Activated CD4-positive, alpha-beta T cell treated with anti-CD3 and anti-CD28 coated beads for 48 hours (primary cell): Measurements from ENCODE around the gene SS18L1.
"Not testable (repeated sequence)": the region's sequence is repeated elsewhere in the genome, so short reads cannot be mapped to it uniquely, and the experiment has no call there.

Experiments used
- DNase-seq: peaks from one replicate; pipeline ENCODE4 v3.0.0-alpha.2; 2020

The SS18L1 gene

GRCh38 chr20:62143081-62143956 is at the start of gene SS18L1, which contains the start of gene PSMA7:
SS18L1 (plus strand) TSS chr20:62143769; CDS start chr20:62143821, 52 bp downstream.
PSMA7 (minus strand) TSS chr20:62143394; CDS start chr20:62143303, 91 bp downstream.
- peak; percentile 89 for DNase-seq

DNA sequence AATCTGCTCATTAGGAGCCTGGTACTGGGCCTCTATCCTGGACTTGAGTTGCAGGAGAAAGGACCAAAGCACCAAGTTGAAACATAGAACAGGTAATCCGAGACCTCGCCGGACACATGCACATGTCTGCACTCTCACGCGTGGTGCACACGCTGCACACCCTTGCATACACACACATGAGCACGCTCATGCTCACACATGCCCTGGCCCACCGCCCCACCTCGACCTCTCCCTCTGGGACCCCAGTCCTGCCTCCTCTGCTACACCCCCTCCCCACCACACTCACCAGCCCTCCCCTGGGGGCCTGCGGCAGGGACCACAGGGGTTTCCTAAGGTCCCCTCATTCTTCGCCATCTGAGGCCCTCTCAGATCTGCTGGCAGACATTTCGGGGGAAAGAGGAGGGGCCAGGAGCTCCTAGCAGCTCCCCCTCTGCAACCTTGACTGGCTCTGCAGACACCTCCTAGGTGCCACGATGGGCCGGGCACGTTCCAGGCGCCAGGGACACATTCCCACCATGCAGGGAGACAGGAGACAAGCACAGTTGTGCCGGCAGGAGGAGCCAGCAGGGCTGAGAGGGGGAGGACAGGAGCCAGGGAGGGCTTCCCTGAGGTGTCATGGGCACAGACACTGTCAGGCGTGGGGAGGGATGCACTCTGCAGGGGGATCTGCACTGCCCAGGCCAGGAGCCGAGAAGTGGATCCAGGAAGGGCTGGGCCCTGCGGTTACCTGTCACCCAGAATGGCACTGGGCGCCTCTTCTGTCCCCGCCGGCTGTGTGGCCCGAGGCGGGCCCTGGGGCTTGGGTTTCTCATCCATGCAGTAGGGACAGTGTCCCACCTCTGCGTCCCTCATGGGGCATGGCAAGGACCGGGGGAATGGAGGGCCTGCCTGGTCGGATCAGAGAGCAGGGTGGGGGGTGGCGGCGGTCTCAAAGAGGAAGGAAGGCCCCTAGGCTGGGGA is 46.9 kb upstream of the SS18L1 start:
- DNase-seq: no peak

- DNase-seq: no peak
Measured at GRCh38 chr20:62097881-62098407, 45.6 kb upstream of the SS18L1 start.

DNA sequence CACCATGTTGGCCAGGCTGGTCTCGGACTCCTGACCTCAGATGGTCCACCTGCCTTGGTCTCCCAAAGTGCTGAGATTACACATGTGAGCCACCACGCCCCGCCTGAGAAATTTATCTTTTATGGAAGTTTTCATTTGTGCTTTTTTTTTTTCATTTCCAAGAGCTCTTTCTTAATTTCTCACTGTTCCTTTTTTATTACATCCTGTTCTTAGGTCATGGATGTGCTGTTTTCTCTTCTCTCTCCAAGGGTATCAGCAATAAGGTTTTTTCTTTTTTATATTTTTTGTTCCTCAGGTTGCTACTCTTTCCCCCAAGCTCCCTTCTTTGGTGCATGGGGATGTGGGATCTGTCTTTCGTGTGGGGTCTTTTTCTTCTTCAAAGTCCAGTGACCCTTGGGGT is 42.5 kb upstream of the SS18L1 start:
- DNase-seq: no peak

GRCh38 chr20:62103508-62104233 is 39.9 kb upstream of the SS18L1 start:
- DNase-seq: no peak

DNA sequence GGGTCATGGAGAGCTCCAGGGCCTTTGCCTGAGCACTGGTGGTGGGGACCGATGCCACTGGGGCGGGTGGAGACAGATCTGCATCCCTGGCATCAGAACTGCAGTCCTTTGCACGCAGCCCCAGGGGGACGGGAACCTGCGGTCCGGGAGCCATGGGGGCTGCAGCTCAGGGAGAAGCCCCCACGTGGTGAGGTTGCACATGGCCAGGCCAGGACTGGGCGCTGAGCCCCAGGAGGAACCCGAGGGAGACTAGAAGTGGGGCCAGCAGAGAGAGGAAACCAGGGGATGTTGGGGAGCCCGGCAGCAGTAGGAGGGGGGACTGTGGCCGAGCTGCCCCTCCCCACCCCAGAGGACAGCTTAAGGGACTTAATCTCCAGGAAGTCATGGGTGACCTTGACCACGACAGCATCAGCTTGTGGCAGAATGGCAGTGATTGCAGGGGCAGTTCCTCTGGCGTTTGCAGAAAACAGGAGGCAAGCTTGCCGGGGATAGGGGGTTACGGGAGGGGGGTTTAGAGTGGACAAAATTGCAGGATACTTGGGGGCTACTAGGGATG is 39.3 kb upstream of the SS18L1 start:
- no peak for DNase-seq

DNA sequence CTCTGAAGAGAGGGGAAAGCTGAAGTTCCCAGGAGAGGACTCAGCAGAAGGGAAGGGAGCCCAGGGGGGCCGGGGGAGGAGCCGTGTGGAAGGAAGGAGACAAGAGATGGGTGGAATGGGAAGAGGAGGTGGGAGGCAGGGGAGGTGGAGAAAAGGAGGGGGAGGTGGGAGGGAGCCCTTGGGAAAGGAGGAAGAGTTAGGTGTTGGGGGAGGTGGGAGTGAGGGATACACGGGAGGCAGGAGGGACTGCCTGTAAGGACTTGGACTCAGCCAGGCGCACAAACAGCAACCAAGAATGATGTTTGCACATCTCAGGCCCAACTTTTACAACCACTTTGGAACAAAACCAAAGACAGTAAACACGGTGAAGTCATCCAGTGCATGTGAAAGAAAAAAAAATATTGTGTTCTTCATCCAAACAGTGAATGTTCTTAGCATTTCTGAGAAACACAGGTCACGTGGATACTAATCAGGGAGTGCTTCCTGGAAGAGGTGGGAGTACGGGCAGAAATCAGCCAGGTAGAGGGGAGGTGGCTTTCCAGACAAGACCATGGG is 38.7 kb upstream of the SS18L1 start:
- DNase-seq: no peak

GRCh38 chr20:62105592-62105991 is 38.0 kb upstream of the SS18L1 start:
- no peak for DNase-seq

GRCh38 chr20:62111148-62111547 is 32.4 kb upstream of the SS18L1 start:
- no peak for DNase-seq

- no peak for DNase-seq
Measured at GRCh38 chr20:62112368-62112767, 31.2 kb upstream of the SS18L1 start.

GRCh38 chr20:62114894-62115293 is 28.7 kb upstream of the SS18L1 start:
- DNase-seq: no peak

- DNase-seq: not testable (repeated sequence)
Measured at GRCh38 chr20:62115800-62116407, 27.7 kb upstream of the SS18L1 start.

DNA sequence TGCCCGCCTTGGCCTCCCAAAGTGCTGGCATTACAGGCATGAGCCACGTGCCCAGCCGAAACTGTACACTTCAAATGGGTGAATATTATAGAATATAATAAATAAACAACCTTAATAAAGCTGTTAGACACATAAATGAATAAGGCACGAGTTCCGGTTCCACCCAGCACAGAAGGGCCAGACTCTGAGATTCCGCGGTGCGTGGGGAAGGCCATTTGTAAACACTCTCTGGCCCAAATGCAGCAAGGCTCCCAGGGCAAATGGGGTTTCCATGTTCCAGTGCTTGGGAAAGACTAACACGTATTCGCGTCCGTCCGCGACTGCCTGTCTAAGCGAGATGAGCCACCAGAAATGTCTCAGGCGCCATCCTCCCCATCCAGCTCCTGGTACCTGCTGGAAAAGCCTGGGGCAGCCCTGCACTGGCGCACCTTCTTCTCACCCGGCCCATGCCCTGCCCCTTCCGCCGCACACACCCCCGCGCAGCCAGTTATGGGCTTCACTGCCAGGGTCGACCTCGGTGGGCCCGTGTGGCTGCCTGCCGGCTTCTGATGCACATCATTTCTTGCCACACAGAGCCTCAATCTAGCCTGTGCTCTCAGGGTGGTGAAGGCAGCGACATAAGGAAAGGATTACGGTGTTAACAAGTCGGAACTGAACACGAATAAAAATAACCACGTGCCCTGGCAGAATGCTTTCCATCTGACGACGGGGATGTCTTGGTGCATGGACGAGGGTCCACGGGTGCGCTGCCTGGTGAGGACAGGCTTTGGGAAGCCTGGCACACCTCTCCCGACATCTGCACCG is 26.8 kb upstream of the SS18L1 start:
- no peak for DNase-seq

DNA sequence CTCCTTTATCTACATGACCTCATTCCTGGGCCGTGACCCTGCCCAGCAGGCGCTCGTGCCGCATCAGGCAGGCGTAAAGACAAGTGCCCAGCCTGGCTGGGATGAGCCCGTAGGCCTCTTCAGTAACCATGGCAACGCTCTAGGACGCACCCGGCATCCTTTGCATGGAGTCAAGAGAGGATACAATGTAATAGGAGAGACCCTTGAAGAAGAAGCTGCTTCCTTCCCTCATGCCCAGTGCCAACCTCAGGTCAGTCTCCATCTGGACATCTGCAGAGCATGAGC is 26.3 kb upstream of the SS18L1 start:
- DNase-seq: no peak

DNA sequence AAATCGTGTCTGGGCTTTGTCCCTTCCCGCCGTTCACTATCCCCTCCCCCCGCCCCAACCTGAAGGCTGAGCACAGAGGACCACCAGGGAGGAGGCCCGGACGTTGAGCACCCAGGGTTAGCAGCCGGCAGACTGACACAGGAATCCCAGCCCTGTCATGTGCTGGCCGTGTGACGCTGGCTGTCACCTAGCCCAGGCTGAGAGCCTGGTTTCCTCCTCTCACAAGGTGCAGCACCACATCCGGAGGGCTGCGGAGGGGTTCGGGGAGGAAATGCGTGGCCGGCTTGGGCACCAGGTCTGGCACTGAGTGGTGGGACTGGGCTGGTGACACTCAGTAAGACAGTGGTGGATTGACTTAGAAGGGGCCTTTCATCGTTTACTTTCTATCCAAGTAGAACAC is 25.9 kb upstream of the SS18L1 start:
- peak; percentile 54 for DNase-seq

GRCh38 chr20:62118113-62119043 is 25.2 kb upstream of the SS18L1 start:
- no peak for DNase-seq

GRCh38 chr20:62119115-62119514 is 24.5 kb upstream of the SS18L1 start:
- no peak for DNase-seq

GRCh38 chr20:62119591-62120364 is 23.8 kb upstream of the SS18L1 start:
- DNase-seq: no peak

GRCh38 chr20:62120365-62120762 is 23.2 kb upstream of the SS18L1 start:
- no peak for DNase-seq
